HFFc6 (cell line): ENCODE measurements around the gene MTFP1. TPM values are rescaled to one million over a fixed set of nuclear protein-coding genes. Genes with fewer than 3 reads are reported as not detected.

ENCODE experiments used
- DNase-seq: peaks from one replicate; pipeline ENCODE4 v3.0.0-alpha.2; 2018
- H3K27ac Mint-ChIP-seq: 2 replicates; pipeline ENCODE4 v1.8.0; 2020; ENCODE audit warnings: mild to moderate bottlenecking, mixed read lengths
- H3K27me3 Mint-ChIP-seq: 2 replicates; pipeline ENCODE4 v1.8.0; 2021; ENCODE audit warnings: mild to moderate bottlenecking, moderate library complexity, mixed read lengths; ENCODE audit not compliant: insufficient read depth
- H3K36me3 Mint-ChIP-seq: 2 replicates; pipeline ENCODE4 v1.8.0; 2021; ENCODE audit warnings: low read depth, mixed read lengths
- H3K4me1 Mint-ChIP-seq: 2 replicates; pipeline ENCODE4 v1.8.0; 2020; ENCODE audit warnings: low read depth, mixed read lengths
- H3K4me3 Mint-ChIP-seq: 2 replicates; pipeline ENCODE4 v1.8.0; 2020; ENCODE audit warnings: mild to moderate bottlenecking, moderate library complexity, mixed read lengths
- H3K9me3 Mint-ChIP-seq: 2 replicates; pipeline ENCODE4 v1.8.0; 2020; ENCODE audit warnings: mild to moderate bottlenecking, mixed read lengths
- CTCF ChIP-seq: fragments of 200-600 bp; sonication (generic); IDR thresholded peaks from 2 replicates; pipeline ENCODE4 v1.5.0; 2021; ENCODE audit warnings: antibody characterized with exemption, mild to moderate bottlenecking
- total RNA-seq, 6 experiments: library from RNA; stranded (reverse); fragmentation: NEBNext Ultra II Directional; extraction: Animal tissue kit (Norgen Biotek cat#: 25700); gene quantifications; 2 replicates in 1 of 6; 3 replicates in 5 of 6; pipeline ENCODE4 v1.2.3, GENCODE V29; 2021

MTFP1 gene
- total RNA-seq, 6 experiments from 2014 or later, result 1.7 to 5.7 (median 4.1) TPM

GRCh38 chr22:30423959-30424533 is 1.5 kb upstream of the MTFP1 start:
- Mint-ChIP-seq H3K27ac (peak overlapping the region; percentile 94), H3K36me3 (peaks cover 20% of the 10 kb centered on the region)

GRCh38 chr22:30424534-30425326 is 838 bp upstream of the MTFP1 start:
- TF ChIP-seq CTCF, result peak; percentile 45
- Mint-ChIP-seq H3K27me3 (peaks cover 3% of the 10 kb centered on the region), H3K4me1 (peaks cover 60% of the 10 kb centered on the region), H3K9me3 (no peaks in the 10 kb centered on the region), H3K27ac (peak overlapping the region; percentile 94), H3K36me3 (peaks cover 15% of the 10 kb centered on the region), H3K4me3 (peak overlapping the region; percentile 96)
- peak; percentile 24 for DNase-seq

More at GRCh38 chr22:30423959-30424533, 1.5 kb upstream of the MTFP1 start:
- Mint-ChIP-seq H3K4me1 (peaks cover 67% of the 10 kb centered on the region), H3K27me3 (peaks cover 3% of the 10 kb centered on the region), H3K4me3 (peak overlapping the region; percentile 96), H3K9me3 (no peaks in the 10 kb centered on the region)
- DNase-seq, result peak; percentile 99
- no peak for TF ChIP-seq CTCF

- peaks cover 54% of the 10 kb centered on the region for H3K4me1 Mint-ChIP-seq
These were observed 297 bp upstream of the MTFP1 start for GRCh38 chr22:30425327-30425615.

GRCh38 chr22:30426388-30427353 is 1.1 kb downstream of the MTFP1 start:
- Mint-ChIP-seq H3K36me3 (peaks cover 10% of the 10 kb centered on the region; the same call in 1 of the 2 replicates), H3K4me3 (peak overlapping the region; percentile 96), H3K4me1 (peaks cover 40% of the 10 kb centered on the region), H3K27ac (peak overlapping the region; percentile 94), H3K9me3 (no peaks in the 10 kb centered on the region), H3K27me3 (peaks cover 3% of the 10 kb centered on the region)
- peak; percentile 84 for TF ChIP-seq CTCF
- peak; percentile 62 for DNase-seq

More at GRCh38 chr22:30425327-30425615, 297 bp upstream of the MTFP1 start:
- Mint-ChIP-seq H3K27me3 (peaks cover 3% of the 10 kb centered on the region), H3K4me3 (peak overlapping the region; percentile 96), H3K36me3 (peaks cover 11% of the 10 kb centered on the region), H3K9me3 (no peaks in the 10 kb centered on the region), H3K27ac (peak overlapping the region; percentile 94)
- no peak for TF ChIP-seq CTCF
- no peak for DNase-seq

GRCh38 chr22:30427871-30428270 is 2.3 kb downstream of the MTFP1 start:
- no peak overlapping the region for H3K27ac Mint-ChIP-seq
- TF ChIP-seq CTCF, result no peak
- H3K4me3 Mint-ChIP-seq, result no peak overlapping the region
- H3K9me3 Mint-ChIP-seq, result no peaks in the 10 kb centered on the region
- H3K27me3 Mint-ChIP-seq, result no peaks in the 10 kb centered on the region; the same call in 1 of the 2 replicates
- H3K4me1 Mint-ChIP-seq, result peaks cover 28% of the 10 kb centered on the region
- no peak for DNase-seq
- peaks cover 10% of the 10 kb centered on the region; the same call in 1 of the 2 replicates for H3K36me3 Mint-ChIP-seq
